GM21515 (cell line): ENCODE results near the gene SWT1.

Experiments
- ATAC-seq: cut with Tn5 transposase; IDR thresholded peaks from one replicate; pipeline ENCODE4 v1.9.1; 2021; ENCODE audit not compliant: unreplicated experiment

SWT1 gene

DNA sequence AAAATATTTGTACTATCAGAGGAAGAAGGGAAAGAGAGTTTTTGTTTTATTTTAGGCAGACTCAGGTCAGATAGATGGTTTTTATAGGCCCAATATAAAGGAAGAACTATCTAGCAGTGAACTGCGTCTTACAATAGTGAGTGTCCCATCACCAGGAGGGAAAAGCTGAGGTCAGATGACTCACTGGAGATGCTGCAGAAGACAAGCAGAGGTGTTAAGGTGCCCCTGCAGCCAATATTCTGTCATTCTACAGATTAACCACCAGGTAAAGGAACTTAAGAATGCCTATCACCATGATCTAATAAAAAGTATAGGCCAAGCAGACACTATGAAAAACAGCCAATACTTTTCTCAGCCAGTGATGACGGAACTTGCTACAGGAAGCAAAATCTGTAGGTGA is 130.5 kb downstream of the SWT1 start:
- no peak for ATAC-seq

DNA sequence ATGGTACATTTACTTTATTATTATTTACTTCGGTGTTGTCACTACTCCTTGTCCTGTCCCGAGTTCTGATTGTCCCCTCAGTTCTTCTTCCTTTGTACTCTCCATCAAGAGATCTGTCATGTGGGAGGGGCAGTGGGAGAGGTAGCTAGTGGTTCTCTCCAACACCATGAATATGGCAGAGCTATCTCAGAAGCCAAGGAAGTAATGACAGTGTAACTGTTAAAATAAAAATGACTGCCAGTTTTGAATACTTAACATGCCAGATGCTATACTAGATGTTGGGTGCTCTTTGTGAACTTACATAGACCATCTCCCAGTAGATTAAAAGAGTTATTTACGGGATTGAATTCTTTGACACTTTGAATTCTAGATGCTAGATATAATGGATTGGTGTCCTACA is 131.5 kb downstream of the SWT1 start:
- no peak for ATAC-seq

DNA sequence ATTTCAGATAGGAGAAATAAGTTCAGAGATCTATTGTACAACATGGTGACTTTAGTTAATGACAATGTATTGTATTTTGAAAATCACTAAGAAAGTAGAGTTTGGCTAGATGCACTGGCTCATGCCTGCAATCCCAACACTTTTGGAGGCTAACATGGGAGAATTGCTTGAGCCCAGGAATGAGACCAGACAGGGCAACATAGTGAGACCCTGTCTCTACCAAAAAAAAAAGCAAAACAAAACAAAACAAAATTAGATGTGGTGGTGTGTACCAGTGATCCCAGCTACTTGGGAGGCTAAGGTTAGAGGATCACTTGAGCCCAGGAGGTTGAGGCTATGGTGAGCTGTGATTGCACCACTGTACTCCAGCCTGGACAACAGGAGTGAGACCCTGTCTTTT is 132.9 kb downstream of the SWT1 start:
- no peak for ATAC-seq

DNA sequence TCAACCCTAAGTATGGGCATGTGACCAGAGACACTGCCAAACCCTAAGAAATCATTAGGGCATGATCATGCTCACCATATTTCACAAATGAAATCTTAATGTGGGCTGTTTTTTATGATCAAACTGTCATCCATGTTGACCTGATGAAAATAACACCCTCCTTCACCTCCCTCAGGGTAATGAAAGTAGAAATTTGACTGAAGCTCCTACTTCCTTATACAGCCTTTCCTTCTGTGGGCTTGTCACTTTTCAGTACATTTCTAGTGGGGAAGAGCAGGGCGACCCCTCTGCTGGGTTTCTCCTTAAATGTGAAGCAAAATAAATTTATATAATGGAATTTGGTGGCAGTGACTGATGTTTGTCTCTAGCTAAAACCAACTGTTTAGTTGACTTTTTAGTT is 134.2 kb downstream of the SWT1 start:
- no peak for ATAC-seq

DNA sequence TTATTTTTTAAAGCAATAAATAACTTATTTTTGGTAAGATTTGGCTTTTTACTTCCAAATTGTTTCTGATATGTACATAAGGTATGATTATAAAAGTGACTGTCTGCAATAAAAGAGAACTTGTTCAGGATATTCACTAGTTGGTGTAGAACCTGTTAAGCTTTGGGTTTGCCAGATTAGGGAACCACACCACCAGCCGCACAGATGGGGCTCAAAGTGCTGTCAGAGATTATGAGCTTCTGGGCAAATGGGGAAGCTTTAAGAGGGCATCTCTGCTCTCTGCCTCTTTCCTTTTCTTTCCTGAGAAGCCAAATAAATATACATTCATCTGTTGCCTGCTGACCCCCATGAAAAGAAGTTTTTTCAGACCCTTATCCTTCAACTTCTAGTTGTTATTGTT is 134.7 kb downstream of the SWT1 start:
- ATAC-seq: no peak

DNA sequence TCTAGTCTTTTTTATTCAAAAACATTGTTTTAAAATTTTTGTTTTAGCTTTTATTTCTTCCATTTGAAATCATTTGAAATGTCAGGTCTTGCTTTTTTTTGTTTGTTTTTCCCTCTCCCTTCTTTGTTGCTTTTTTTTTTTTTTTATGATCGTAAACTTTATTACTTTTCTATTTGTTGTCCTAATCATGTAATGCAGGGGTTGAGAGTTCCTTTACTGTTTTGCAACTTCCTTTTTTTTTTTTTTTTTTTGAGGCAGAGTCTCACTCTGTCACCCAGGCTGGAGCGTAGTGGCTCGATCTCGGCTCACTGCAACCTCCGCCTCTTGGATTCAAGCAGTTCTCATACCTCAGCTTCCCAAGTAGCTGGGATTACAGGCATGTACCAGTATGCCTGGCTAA is 135.3 kb downstream of the SWT1 start:
- ATAC-seq: no peak

DNA sequence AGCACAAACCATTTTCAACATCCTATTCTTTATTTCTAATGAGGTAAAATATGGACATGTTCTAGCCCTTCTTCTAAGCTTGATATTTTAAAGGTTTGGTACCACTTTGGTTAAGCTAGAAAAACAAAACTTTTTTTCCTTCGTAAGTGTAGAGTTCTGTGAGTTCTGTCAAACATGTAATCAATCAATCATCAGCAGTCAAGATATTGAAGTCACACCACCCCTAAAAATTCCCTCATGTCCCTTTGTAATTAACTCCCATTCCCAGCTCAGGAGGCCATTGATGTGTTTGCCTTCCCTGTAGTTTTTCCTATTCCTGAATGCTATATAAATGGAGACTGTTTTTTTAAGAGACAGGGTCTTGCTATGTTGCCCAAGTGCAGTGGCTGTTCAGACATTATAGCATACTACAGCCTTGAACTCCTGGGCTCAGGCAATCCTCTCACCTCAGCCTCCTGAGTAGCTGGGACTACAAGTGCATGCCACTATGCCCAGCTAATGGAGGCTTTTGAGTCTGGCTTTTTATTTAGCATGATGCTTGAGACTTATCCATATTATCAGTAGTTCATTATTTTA is 137.1 kb downstream of the SWT1 start:
- ATAC-seq: no peak

DNA sequence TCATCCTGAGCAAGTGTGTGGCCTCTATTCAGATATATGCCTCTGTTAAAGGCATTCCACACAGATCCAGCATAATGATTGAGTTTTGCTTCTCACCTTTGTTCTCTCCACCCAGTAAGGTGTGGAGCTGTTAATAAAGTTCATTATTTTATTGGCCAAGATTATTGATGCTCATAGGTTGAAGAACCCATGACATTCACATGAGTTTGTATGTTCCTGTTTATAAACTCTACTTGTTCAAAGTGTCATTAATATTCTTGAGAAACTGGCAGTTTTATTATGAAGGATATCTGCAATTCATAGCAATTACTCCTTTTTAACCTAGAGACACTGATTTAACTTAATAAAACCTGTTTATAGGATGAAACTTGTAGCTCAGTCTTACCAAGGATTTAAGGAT is 138.1 kb downstream of the SWT1 start:
- no peak for ATAC-seq

DNA sequence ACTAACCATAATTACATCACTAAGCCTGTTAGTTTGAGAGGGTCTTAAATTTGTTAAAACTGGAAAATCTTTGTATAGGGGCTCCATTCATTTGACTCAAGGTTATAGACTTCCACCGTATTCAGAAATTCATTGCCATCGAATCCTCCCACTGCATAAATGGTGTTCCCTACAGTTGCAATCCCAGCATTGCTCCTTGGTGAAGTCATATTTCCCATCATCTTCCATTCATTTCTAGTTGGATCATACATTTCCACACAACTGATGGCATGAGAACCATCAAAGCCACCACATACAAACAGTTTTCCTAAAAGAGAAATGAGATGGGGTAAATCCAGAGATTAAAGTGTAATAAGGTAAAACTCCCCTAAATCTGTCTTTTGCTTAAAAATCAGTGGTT is 141.0 kb downstream of the SWT1 start:
- no peak for ATAC-seq

DNA sequence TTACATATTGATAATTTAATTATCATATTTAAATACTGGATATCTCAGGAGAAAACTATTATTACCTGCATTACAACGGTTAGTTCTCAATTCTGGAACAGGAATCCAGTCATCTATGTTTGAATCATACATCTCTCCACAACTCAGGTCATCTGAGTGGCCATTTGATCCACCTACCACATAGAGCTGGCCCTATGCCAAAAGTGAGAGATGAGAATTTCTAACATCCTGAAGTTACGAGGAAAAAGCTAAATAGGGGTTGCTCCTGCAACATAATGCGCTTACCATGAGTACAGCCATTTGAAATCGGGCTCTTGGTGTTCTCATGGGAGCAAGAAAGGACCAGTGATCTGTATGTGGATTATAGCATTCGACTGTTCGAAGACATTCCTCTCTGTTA is 143.2 kb downstream of the SWT1 start:
- ATAC-seq: no peak

DNA sequence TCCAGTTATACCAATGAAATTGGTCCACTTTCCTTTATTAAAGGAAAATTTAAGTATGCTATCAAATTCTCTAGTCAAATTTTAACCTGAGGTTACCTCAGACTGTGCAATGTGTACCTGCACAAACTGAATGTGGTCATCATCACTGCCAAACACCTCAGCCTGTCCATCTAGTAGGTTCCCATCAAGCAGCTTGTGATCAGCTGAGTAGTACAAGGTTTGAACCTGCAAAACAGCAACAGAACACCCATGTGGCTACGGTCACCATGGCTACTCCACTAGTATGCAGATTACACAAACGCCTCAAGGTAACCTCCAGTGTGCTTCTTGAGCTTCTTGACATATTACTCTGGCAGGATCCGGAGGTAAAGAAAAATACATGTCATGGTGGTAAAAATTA is 148.5 kb downstream of the SWT1 start:
- no peak for ATAC-seq

DNA sequence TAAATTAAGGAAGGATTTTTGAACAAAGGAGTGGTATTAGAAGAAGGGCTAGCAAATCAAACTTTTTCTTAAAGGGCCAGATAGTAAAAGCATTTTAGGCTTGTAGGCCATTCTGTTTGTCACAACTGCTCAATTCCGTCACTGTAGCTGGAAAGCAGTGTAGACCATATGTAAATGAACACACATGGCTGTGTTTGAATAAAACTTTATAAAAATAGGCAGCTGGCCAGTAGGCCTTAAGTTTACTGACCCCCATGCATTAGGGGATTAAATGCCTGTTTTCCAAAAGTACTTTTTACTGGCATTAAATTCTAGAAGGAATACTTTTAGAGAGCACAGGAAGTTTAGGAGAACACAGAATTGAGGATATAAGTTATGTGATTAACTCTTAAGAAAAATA is 151.2 kb downstream of the SWT1 start:
- no peak for ATAC-seq

DNA sequence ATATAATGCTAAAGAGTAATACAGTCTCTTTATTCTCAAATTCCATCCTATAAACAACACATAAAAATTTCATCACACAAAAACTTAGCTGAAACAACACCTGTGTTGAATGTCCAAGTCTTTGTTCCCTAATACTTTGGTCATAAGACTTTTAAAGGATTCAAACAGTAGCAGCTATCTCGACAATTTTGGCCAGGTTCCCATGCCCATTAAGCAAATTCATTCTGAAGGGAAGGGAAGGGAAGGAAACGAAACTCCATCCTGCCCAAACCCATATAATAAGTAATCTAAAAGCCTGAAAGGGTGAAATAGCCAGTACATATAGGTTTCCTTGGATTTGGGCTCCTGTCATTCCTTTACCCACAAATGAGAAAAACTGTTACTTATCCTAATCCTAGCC is 152.6 kb downstream of the SWT1 start:
- no peak for ATAC-seq

DNA sequence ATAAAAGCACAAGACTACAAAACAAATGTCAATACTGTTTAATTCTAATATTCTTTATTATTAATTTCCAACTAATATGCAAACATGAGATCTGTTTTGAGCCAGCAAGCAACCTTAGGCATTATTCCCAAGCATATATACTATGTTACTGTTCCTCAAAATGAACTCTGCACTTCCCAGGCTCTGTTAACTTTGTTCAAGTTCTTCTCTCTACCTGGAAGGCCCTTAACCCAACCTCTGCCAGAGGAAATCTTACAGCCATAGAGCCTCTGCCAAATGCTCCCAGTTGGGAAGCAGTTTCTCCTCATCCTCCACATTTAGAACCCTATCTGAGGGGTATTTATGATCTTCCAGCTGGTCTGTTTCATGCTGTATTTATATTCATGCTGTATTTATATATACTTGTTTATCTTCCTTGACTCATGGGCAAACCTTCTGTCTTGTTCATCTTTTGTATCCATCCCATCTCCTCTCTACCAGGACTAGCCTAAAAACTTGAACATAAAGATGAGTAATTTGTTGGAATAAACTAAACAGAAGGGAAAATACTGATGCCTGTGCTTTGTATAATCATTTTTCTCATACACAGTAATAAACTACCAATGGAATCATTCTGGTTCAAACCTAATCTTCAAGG is 154.7 kb downstream of the SWT1 start:
- ATAC-seq: no peak

DNA sequence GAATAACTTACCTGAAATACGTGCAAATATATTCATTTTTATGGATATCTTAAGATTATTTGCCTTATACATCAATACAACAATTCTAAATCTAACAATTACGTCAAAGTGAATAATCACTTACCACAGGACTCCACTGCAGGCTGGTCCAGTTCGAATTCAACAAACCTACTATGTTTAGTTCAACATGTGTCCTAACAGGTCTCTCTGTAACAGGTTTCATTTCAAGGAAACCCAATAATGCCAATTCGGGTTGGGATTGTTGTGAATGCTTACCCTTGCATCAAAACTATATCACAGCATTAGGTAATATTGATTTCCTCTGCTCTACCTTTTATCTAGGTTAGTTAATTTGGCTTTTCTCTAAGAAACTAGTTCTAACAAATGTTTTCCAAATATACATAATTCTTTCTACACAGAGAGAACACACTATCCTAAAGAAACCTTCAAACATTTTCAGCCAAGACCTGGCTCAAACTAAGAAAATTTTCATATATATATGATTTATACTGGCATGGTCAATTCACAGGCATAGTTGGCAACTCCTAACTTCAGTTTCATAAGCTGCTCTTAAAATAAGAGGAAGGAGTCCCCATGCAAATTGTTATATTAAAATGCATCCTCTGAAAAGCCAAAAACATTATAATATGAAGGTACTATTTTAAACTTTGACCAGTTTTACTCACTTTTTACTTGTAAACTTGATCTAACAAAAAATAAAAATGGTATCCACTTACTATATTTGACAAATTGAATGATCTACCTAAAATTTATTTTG is 155.6 kb downstream of the SWT1 start:
- ATAC-seq: no peak

DNA sequence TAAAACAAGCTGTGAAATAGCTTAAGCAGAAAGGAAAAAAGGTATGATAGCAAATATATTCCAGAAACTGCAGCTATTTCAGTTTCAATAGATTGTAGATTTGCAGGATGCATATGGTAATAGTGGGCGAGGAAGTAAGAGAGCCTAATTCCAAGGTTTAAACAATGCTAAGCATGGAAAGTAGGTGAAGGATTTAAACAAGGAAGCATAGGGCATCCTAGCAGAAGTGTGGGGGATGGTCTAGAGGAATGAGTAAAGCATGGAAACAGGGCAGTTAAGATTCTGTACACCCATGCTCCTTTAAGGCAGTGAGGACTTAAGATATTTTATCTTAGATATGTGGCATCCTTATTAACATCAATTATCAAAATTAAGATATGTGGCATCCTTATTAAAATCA is 157.4 kb downstream of the SWT1 start:
- no peak for ATAC-seq

DNA sequence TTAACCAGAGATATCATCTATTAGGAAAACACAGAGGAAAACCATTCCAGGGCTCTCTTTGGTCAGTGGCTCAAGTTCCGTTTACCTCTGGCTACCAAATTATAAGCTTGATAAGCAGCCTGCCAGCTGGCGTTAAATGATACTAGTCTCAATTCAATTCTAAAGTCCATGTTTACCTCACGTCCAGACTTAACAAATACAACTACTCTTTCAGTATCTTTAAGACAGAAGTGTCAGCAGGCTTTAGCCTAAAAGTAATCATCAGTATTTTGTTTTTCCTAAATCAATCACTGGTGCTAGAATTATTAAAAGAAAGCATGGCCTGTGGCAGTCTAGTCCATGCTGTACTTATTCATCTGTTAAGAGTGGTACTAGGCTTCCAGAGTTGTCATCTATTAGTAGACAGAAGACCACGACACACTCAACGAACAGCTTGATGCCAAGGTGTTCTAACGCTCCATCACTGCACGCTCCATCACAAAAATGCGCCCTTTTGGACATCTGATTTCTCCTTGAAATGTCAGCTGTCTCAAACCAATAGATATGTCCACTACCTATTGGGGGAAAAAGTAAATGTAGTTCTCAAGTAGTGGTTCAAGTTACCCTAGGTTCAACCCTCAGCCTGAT is 158.6 kb downstream of the SWT1 start:
- no peak for ATAC-seq

DNA sequence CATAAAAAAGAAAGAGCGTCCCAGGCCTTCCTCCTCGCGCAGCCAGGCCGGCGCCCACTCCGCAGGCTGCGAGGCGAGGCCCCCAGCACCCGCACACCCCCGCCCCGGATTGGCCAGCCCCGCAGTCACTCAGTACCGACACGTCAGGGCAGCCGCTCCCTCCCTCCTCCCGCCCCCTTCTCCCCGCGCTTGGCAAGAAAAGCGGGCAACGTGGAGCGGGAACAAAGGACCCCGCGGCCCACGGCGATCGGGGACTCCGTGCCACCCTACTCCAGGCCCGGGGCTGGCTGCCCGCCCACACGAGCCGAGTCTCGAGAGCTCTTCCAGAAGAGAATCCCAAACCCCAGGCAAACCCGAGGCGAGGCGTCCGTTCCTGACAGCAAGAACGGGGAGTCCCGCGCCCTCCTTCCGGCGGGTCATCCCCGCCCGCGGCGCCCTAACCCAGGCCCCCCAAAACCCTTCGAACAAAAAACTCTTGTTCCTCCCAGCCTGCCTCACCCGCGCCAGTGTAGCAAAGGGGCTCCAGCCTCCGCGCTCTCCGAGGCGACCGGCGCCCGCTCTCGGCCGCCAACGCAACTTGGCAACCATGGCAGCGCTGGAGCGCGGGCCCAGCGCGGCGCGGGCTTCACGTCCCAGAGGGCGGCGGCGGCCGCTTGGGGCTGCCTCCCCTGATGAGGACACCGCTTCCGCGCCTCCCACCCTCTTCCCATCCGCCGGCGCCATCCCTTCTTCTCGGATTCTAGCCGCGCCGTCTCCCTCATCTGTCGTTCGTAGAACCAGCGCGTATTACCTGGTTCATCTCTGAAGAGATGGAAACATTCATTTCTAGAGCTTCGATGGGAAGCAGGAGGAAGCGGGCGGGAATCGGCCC is 159.4 kb downstream of the SWT1 start:
- peak; percentile 54 for ATAC-seq

DNA sequence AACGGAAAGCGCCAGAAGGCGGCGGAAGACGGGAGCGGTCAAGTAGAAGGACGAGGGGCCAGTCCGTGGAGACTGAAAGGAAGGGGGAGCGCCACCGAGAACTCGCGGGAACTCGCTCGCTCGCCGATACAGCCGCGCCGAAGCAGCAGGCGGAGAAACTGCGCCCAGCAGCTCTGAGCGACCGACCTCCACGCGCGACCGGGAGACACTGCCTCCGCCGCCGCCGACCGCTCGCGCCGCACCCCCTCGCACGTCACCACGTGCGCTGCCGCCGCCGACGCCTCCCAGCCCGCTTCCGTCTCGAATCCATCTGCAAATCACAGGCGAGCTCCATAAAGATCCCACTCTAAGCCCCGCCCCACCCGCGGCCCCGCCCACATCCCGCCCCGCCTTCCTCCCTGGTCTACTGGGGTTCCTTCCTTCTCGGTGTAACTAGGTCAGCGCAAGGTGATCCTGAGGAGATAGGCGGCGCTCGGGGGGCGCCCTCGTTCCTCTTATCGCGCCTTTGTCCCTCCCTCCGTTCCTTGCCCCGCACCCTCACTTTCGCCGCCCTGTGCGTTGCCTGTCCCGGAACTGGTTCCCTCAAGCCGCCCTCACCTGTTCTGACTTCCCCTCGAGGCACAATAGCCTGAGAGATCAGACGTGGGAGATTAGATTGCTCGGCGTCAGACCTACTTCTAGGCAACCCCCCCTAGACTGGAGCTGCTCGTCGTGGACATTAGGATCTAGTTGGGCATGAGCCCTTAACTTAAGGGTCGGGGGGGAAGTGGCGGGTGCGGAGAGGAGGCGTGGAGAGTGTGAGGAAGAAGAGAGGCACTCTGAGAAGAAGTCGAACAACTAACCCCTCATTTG is 160.3 kb downstream of the SWT1 start, which contains the start of gene IVNS1ABP:
IVNS1ABP (minus strand) TSS at position 210 of the 852 bp plus-strand sequence. CDS start 7,750 bp downstream, outside the sequence.
- ATAC-seq: peak; percentile 74

DNA sequence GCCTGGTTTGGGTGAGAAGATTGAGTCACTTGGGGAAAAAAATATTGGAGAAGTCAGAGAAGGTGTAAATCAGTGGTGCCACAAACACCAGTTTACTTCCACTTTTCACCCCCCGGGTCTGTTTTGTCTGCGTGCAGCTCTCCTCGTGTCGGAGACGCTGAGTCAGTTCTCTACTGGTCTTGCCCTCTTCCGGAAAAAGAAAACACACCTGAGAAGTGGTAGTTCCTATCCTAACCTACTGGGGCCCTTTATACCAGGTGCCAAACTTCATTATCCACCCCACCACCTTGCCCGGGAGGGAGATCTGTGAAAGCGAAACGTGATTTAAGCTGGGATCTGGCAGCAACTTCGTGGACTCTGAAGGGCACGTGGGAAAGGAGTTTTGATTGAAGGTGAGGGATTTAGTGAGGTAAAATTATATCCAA is 160.9 kb downstream of the SWT1 start:
- ATAC-seq: peak; percentile 44
